Measurements from ENCODE around the gene INO80E. TPM values are rescaled to one million over a fixed set of nuclear protein-coding genes. Genes with fewer than 3 reads are reported as not detected.
"Not testable (repeated sequence)": the region's sequence is repeated elsewhere in the genome, so short reads cannot be mapped to it uniquely, and the experiment has no call there.

The INO80E gene
- total RNA-seq, 1 experiment from 2014 or later, result 67.7 TPM

DNA sequence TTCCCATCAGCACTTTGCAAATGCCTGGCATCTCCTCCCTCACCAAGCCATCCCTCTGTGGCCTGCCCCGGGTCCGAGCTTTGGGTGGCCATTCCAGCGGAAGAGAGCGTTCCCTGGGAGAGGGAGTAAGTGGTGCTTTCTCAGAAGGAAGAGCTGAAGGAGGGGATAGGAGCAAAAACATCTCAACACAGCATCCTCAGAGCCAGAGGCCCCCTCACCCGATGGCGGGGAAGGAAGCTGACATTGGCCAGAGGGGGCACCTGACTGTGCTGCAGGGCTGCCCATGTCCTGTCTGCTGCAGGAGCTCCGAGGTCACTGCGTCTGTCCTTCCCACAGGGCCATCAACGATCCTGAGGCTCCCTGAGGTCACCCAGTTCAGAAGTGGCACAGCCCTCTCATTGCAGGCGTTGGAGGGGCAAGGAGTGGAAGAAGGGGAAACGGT lies 35.5 kb downstream of the INO80E start:
- Histone ChIP-seq H2AFZ (ENCODE audit: low read length) (no peak overlapping the region), H3K27me3 (ENCODE audit: low read length) (no peaks in the 10 kb centered on the region), H3K4me2 (ENCODE audit: low read depth, low read length, poor library complexity, severe bottlenecking) (no peak overlapping the region), H3K9me3 (ENCODE audit: low read length) (no peaks in the 10 kb centered on the region), H3K36me3 (ENCODE audit: insufficient read depth, low read length) (no peaks in the 10 kb centered on the region), H3K4me3 (ENCODE audit: low read length) (no peak overlapping the region), H3K27ac (ENCODE audit: low read length) (no peak overlapping the region), H3K9me2 (replicated peaks; ENCODE audit: insufficient read depth, low read length) (no peaks in the 10 kb centered on the region), H3K79me2 (ENCODE audit: low read length) (no peaks in the 10 kb centered on the region), H3K4me1 (ENCODE audit: low read length) (no peaks in the 10 kb centered on the region), H4K20me1 (ENCODE audit: insufficient read depth, low read depth, low read length) (0 out of 2 replicates have a peak, but pooled peaks cover 3% of the 10 kb centered on the region), H3K9ac (ENCODE audit: low read length) (no peak overlapping the region)
- no peak for DNase-seq

DNA sequence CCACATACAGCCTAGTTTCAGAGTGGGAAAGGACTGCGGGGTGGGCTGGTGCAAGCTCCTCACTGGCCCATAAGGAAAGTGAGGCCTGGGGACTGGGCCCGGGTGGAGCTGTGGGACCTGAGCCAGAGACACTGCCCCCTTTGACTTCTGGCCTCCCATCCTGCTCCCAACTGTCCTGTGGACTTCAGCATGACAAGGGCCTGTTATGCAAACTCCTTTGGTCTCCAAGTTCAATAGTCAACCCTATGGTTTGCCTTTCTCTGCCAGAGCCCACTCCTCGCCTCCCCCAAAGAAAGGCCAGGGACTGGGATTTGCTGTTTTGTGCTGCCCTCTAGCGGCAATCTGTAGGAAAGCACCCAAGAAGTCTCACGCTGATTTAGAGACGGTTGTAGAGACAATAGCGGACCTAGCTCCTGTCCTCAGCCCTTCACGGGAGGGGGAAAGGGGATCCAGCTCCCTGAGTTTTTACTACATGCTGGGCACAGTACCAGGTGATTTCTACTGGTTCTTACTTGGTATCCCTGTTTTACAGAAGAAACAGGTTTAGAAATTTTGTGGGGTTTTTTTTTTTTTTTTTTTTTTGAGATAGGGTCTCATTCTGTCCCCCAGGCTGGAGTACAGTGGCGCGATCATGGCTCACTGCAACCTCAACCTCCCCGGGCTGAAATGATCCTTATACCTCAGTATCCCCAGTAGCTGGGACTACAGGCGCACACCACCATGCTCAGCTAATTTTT lies 36.2 kb downstream of the INO80E start:
- no peaks in the 10 kb centered on the region for H3K36me3 ChIP-seq (ENCODE audit: insufficient read depth, low read length)
- no peaks in the 10 kb centered on the region for H3K79me2 ChIP-seq (ENCODE audit: low read length)
- no peak overlapping the region for H3K27ac ChIP-seq (ENCODE audit: low read length)
- no peaks in the 10 kb centered on the region for H3K9me3 ChIP-seq (ENCODE audit: low read length)
- no peak overlapping the region for H3K9ac ChIP-seq (ENCODE audit: low read length)
- no peaks in the 10 kb centered on the region for H3K4me1 ChIP-seq (ENCODE audit: low read length)
- H3K9me2 ChIP-seq (replicated peaks; ENCODE audit: insufficient read depth, low read length), result no peaks in the 10 kb centered on the region
- DNase-seq, result peak; percentile 90
- H4K20me1 ChIP-seq (ENCODE audit: insufficient read depth, low read depth, low read length), result 0 out of 2 replicates have a peak, but pooled peaks cover 3% of the 10 kb centered on the region
- no peaks in the 10 kb centered on the region for H3K27me3 ChIP-seq (ENCODE audit: low read length)
- no peak overlapping the region for H2AFZ ChIP-seq (ENCODE audit: low read length)
- H3K4me2 ChIP-seq (ENCODE audit: low read depth, low read length, poor library complexity, severe bottlenecking), result no peak overlapping the region
- no peak overlapping the region for H3K4me3 ChIP-seq (ENCODE audit: low read length)

DNA sequence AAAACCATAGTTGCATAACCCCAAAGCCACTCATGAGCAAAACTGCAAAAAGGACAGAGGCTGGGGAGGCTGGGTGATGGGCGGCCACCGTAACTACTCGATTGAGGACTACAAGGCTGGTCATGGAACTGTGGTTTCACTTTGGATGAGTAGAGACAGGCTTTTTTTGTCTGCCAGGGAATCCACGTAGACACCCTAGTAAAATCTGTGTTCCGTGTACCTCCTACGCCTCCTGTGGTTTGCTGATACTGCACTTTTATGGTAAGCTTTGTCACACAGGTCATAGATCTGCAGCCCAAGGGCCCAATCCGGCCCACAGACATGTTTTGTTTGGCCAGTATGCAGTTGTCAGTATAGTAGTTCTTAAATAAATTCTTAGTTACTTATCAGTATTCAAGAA lies 37.2 kb downstream of the INO80E start:
- H3K9me3 ChIP-seq (ENCODE audit: low read length), result no peaks in the 10 kb centered on the region
- no peaks in the 10 kb centered on the region for H3K79me2 ChIP-seq (ENCODE audit: low read length)
- no peak overlapping the region for H3K4me3 ChIP-seq (ENCODE audit: low read length)
- 0 out of 2 replicates have a peak, but pooled peaks cover 3% of the 10 kb centered on the region for H4K20me1 ChIP-seq (ENCODE audit: insufficient read depth, low read depth, low read length)
- H3K9ac ChIP-seq (ENCODE audit: low read length), result no peak overlapping the region
- H3K4me1 ChIP-seq (ENCODE audit: low read length), result no peaks in the 10 kb centered on the region
- H3K27me3 ChIP-seq (ENCODE audit: low read length), result no peaks in the 10 kb centered on the region
- DNase-seq, result no peak
- H3K4me2 ChIP-seq (ENCODE audit: low read depth, low read length, poor library complexity, severe bottlenecking), result no peak overlapping the region
- no peak overlapping the region for H2AFZ ChIP-seq (ENCODE audit: low read length)
- H3K9me2 ChIP-seq (replicated peaks; ENCODE audit: insufficient read depth, low read length), result no peaks in the 10 kb centered on the region
- H3K27ac ChIP-seq (ENCODE audit: low read length), result no peak overlapping the region
- no peaks in the 10 kb centered on the region for H3K36me3 ChIP-seq (ENCODE audit: insufficient read depth, low read length)

DNA sequence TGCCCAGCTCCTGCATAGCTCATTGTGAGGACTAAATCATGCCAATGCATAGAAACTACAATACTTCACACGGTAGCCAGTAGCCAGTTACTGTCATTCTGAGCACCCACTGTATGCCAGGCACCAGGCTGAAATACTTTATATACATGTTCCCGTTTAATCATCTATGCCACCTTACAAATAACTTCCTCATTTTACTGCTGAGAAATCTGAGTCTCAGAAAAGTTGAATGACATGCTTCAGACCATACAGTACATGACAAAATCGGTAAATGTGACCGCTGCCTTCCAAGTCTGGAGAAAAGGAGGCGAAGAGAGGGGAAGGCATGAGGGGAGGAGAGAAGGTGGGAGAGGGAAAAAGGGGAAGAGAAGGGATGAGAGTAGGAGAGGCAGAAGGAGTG lies 44.2 kb downstream of the INO80E start:
- H3K79me2 ChIP-seq (ENCODE audit: low read length), result no peaks in the 10 kb centered on the region
- peaks cover 5% of the 10 kb centered on the region for H3K4me1 ChIP-seq (ENCODE audit: low read length)
- H3K27ac ChIP-seq (ENCODE audit: low read length), result no peak overlapping the region
- H3K9me3 ChIP-seq (ENCODE audit: low read length), result no peaks in the 10 kb centered on the region
- no peak overlapping the region for H3K4me3 ChIP-seq (ENCODE audit: low read length)
- no peaks in the 10 kb centered on the region for H3K36me3 ChIP-seq (ENCODE audit: insufficient read depth, low read length)
- no peaks in the 10 kb centered on the region for H3K9me2 ChIP-seq (replicated peaks; ENCODE audit: insufficient read depth, low read length)
- DNase-seq, result peak; percentile 59
- H3K9ac ChIP-seq (ENCODE audit: low read length), result no peak overlapping the region
- H2AFZ ChIP-seq (ENCODE audit: low read length), result no peak overlapping the region
- H4K20me1 ChIP-seq (ENCODE audit: insufficient read depth, low read depth, low read length), result no peaks in the 10 kb centered on the region
- H3K4me2 ChIP-seq (ENCODE audit: low read depth, low read length, poor library complexity, severe bottlenecking), result no peak overlapping the region
- H3K27me3 ChIP-seq (ENCODE audit: low read length), result no peaks in the 10 kb centered on the region

DNA sequence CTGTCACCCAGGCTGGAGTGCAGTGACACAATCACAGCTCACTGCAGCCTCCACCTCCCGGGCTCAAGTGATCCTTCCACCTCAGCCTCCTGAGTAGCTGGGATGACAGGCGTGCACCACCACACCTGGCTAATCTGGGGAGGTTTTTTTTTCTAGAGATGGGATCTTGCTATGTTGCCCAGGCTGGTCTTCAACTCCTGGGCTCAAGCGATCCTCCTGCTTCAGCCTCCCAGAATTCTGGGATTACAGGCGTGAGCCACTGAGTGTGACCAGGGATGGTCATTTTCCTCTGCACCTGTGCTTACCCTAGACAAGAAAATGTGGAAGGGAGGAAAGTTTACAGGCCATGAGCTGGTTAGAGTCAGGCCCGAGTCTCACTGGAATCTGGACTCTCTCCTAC lies 44.6 kb downstream of the INO80E start:
- H3K9me3 ChIP-seq (ENCODE audit: low read length); H3K4me2 ChIP-seq (ENCODE audit: low read depth, low read length, poor library complexity, severe bottlenecking); H4K20me1 ChIP-seq (ENCODE audit: insufficient read depth, low read depth, low read length); H3K4me3 ChIP-seq (ENCODE audit: low read length); H3K36me3 ChIP-seq (ENCODE audit: insufficient read depth, low read length); H3K79me2 ChIP-seq (ENCODE audit: low read length); H3K27ac ChIP-seq (ENCODE audit: low read length); H2AFZ ChIP-seq (ENCODE audit: low read length); DNase-seq; H3K27me3 ChIP-seq (ENCODE audit: low read length); H3K9me2 ChIP-seq (replicated peaks; ENCODE audit: insufficient read depth, low read length); H3K9ac ChIP-seq (ENCODE audit: low read length); H3K4me1 ChIP-seq (ENCODE audit: low read length): not testable (repeated sequence)

DNA sequence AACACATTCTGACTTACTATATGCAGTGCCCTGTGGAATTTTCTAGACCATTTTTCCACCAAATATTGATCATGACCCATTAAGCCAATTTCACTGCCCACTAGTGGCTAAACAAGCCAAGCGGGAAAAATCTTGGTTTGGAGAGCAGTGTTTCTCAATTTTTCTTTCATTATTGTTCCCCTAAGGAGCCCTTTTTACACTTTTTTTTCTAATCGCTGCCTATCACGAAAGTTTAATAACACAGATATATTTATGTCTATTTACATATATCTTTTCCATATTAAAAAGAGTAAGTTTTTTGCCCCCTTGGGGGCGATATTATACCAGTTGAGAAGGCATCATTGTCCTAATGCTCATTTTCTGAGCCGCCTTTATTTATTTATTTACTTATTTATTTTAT lies 45.8 kb downstream of the INO80E start:
- peak; percentile 72 for DNase-seq
- H3K4me1 ChIP-seq (ENCODE audit: low read length), result peaks cover 5% of the 10 kb centered on the region
- no peaks in the 10 kb centered on the region for H3K36me3 ChIP-seq (ENCODE audit: insufficient read depth, low read length)
- no peak overlapping the region for H3K4me3 ChIP-seq (ENCODE audit: low read length)
- no peaks in the 10 kb centered on the region for H3K9me2 ChIP-seq (replicated peaks; ENCODE audit: insufficient read depth, low read length)
- H3K27me3 ChIP-seq (ENCODE audit: low read length), result no peaks in the 10 kb centered on the region
- no peak overlapping the region for H3K9ac ChIP-seq (ENCODE audit: low read length)
- no peaks in the 10 kb centered on the region for H3K79me2 ChIP-seq (ENCODE audit: low read length)
- H3K4me2 ChIP-seq (ENCODE audit: low read depth, low read length, poor library complexity, severe bottlenecking), result no peak overlapping the region
- H4K20me1 ChIP-seq (ENCODE audit: insufficient read depth, low read depth, low read length), result no peaks in the 10 kb centered on the region
- H3K9me3 ChIP-seq (ENCODE audit: low read length), result no peaks in the 10 kb centered on the region
- H2AFZ ChIP-seq (ENCODE audit: low read length), result no peak overlapping the region
- no peak overlapping the region for H3K27ac ChIP-seq (ENCODE audit: low read length)

DNA sequence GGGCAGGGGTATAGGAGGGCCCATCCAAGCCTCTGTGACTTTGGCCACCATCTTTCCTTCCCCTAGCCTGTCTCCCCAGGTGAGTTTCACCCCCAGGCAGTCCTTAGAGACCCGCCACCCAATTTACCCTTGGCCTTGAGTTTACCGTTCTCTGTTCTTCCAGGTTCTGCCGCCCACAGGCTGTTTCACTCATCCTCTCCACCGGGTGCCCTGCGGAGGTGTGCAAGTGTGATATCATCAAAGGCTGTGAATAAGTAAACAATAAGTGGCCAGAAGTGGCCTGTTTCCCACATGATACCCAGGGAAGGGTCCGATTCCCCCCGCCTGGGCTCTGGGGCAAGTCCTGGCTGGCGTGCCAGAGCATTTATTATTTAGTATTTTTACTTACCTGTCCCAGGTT lies 50.1 kb downstream of the INO80E start:
- Histone ChIP-seq H3K4me1 (ENCODE audit: low read length) (no peaks in the 10 kb centered on the region), H2AFZ (ENCODE audit: low read length) (no peak overlapping the region), H3K36me3 (ENCODE audit: insufficient read depth, low read length) (no peaks in the 10 kb centered on the region), H3K9ac (ENCODE audit: low read length) (no peak overlapping the region), H3K27me3 (ENCODE audit: low read length) (no peaks in the 10 kb centered on the region), H3K9me2 (replicated peaks; ENCODE audit: insufficient read depth, low read length) (no peaks in the 10 kb centered on the region), H4K20me1 (ENCODE audit: insufficient read depth, low read depth, low read length) (no peaks in the 10 kb centered on the region), H3K4me3 (ENCODE audit: low read length) (no peak overlapping the region), H3K9me3 (ENCODE audit: low read length) (no peaks in the 10 kb centered on the region), H3K79me2 (ENCODE audit: low read length) (no peaks in the 10 kb centered on the region), H3K27ac (ENCODE audit: low read length) (no peak overlapping the region), H3K4me2 (ENCODE audit: low read depth, low read length, poor library complexity, severe bottlenecking) (no peak overlapping the region)
- no peak for DNase-seq

DNA sequence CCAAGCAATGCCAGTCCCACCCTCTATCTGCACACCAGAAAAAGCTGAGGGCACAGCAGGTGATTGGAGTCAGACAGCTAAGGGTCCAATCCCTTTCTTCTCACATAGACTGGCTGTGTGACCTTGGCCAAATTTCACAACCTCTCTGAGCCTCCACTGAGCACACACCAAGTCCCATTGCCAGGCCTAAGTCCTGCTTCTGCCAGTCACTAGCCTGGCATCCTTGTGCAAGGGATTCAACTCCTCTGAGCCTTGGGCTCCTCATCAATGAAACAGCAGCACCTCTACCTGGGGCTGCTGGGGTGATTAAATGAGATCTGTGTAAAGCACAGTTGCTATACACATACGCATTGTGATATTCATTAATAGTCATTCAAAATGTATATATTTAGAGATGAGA lies 50.5 kb downstream of the INO80E start:
- no peak for DNase-seq
- Histone ChIP-seq H3K36me3 (ENCODE audit: insufficient read depth, low read length) (no peaks in the 10 kb centered on the region), H3K9ac (ENCODE audit: low read length) (no peak overlapping the region), H3K4me3 (ENCODE audit: low read length) (no peak overlapping the region), H3K79me2 (ENCODE audit: low read length) (no peaks in the 10 kb centered on the region), H3K9me3 (ENCODE audit: low read length) (no peaks in the 10 kb centered on the region), H3K27me3 (ENCODE audit: low read length) (no peaks in the 10 kb centered on the region), H3K4me2 (ENCODE audit: low read depth, low read length, poor library complexity, severe bottlenecking) (no peak overlapping the region), H3K9me2 (replicated peaks; ENCODE audit: insufficient read depth, low read length) (no peaks in the 10 kb centered on the region), H3K27ac (ENCODE audit: low read length) (no peak overlapping the region), H2AFZ (ENCODE audit: low read length) (no peak overlapping the region), H3K4me1 (ENCODE audit: low read length) (no peaks in the 10 kb centered on the region), H4K20me1 (ENCODE audit: insufficient read depth, low read depth, low read length) (no peaks in the 10 kb centered on the region)
